ENCODE data around the gene RASGRP2.

The RASGRP2 gene

DNA sequence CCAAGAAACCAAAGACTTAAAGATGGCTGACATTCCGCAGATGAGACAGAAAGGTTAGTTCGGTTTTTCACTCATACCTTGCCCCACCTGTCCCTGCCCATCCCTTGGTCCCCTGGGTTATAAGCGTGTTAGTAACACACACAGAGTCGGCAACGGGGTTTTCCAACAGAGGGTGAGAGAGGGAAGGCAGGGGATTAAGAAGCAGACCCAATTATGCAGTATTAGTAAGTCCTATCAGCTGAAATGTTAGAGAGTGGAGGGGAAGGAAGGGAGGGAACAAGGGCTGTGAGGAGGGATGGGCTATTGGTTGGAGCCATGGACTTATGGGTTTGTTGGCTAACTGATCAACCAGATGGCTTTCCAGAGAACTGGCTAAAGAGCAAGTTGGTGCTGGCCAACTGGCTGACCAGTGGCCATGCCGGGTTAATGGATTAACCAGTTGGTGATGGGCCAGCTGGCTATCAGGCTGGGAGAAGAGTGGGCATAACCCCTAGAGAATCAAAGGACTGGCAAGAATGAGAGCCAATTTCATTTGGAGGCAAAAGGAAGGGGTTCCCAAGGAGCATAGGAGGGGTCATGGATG, 66.4 kb downstream of the RASGRP2 start:
- no peak for TF ChIP-seq CTCF (IDR thresholded peaks at IDR 0.05)
- peaks cover 4 to 6% of the 10 kb centered on the region in 2 experiments for H3K4me1 ChIP-seq (ENCODE audit: control insufficient read depth in 1 of 2, insufficient read depth in 1 of 2, low read depth in 1 of 2, low read length in 1 of 2)
- H3K27me3 ChIP-seq, result peaks cover 4% of the 10 kb centered on the region

More for the DNA sequence above, 66.4 kb downstream of the RASGRP2 start:
- Histone ChIP-seq H3K9me3 (no peaks in the 10 kb centered on the region), H3K27ac (no peak overlapping the region), H3K4me3 (ENCODE audit: low read depth in 1 of 2, low read length in 1 of 2) (no peak overlapping the region), H3K36me3 (no peaks in the 10 kb centered on the region)
